Breast epithelium (tissue), 4 donors: ENCODE results near the gene GLMN. TPM values are rescaled to one million over a fixed set of nuclear protein-coding genes. Genes with fewer than 3 reads are reported as not detected.

ENCODE experiments used
- DNase-seq, 2 donors: peaks; one replicate each; pipeline ENCODE4 v3.0.0-alpha.2; 2019; ENCODE audit warnings: low spot score in 2 of 2
- H3K27ac ChIP-seq, 2 donors: fragments of 200-600 bp; sonication (generic) in 1 of 2; one replicate each; pipeline ENCODE4 v1.5.1; 2016 to 2019; ENCODE audit warnings: mild to moderate bottlenecking in 1 of 2
- H3K27me3 ChIP-seq, 2 donors: fragments of 200-600 bp; sonication (generic) in 1 of 2; one replicate each; pipeline versions ENCODE4 v1.5.1 to v1.6.0; 2017 to 2019; ENCODE audit warnings: control low read depth in 1 of 2, mild to moderate bottlenecking in 1 of 2
- H3K36me3 ChIP-seq: fragments of 200-600 bp; one replicate; pipeline ENCODE4 v1.5.1; 2019
- H3K4me1 ChIP-seq, 2 donors: fragments of 200-600 bp; sonication (generic); one replicate each; pipeline ENCODE4 v1.5.1; 2016 to 2019; ENCODE audit warnings: control low read depth in 1 of 2
- H3K4me3 ChIP-seq, 3 donors: fragments of 200-600 bp; sonication (generic); 1 replicate in 2 of 3; 2 replicates in 1 of 3; pipeline ENCODE4 v1.5.1; 2016 to 2019; ENCODE audit warnings: mild to moderate bottlenecking in 3 of 3, moderate library complexity in 2 of 3
- H3K9me3 ChIP-seq, 2 donors: fragments of 200-600 bp; sonication (generic) in 1 of 2; one replicate each; pipeline ENCODE4 v1.5.1; 2016 to 2019; ENCODE audit warnings: control low read depth in 1 of 2
- CTCF ChIP-seq, 3 donors: fragments of 450-650 bp; IDR thresholded peaks; one replicate each; pipeline ENCODE4 v1.5.1; 2016 to 2017; ENCODE audit warnings: antibody characterized with exemption in 3 of 3, mild to moderate bottlenecking in 3 of 3, moderate library complexity in 3 of 3
- POLR2A ChIP-seq: fragments of 450-650 bp; IDR thresholded peaks from one replicate; pipeline ENCODE4 v1.6.1; 2016; ENCODE audit warnings: antibody characterized with exemption, mild to moderate bottlenecking, moderate library complexity
- POLR2AphosphoS5 ChIP-seq, 3 donors: sonication (generic); formaldehyde crosslinking; IDR thresholded peaks; one replicate each; pipeline ENCODE4 v1.6.1; 2017; ENCODE audit warnings: antibody characterized with exemption in 3 of 3
- intact Hi-C: fragments of 100-400 bp; cut with DNase I; formaldehyde crosslinking; loops from one replicate; pipeline ENCODE4 v1.15.1; 2023; ENCODE audit warnings: low total_unique reads
- total RNA-seq, 3 donors: library from RNA; depleted of rRNA; stranded (reverse); fragments of >200 nt; gene quantifications; one replicate each; pipeline ENCODE4 v1.1.0, GENCODE V29; 2016

Gene GLMN
- total RNA-seq, 3 donors from 2014 or later = 8.8 to 17.0 (median 10.8) TPM

- Histone ChIP-seq H3K27me3 (no peaks in the 10 kb centered on the region), H3K4me1 (no peaks in the 10 kb centered on the region), H3K4me3 (no peak overlapping the region), H3K36me3 (no peaks in the 10 kb centered on the region), H3K9me3 (no peaks in the 10 kb centered on the region), H3K27ac (no peak overlapping the region)
- no peak for TF ChIP-seq POLR2A
- no peak for TF ChIP-seq CTCF (IDR thresholded peaks at IDR 0.05)
- no peak for TF ChIP-seq POLR2AphosphoS5 (IDR thresholded peaks at IDR 0.05)
- no peak for DNase-seq
- intact Hi-C loops = no loop called here
These were observed 15.2 kb upstream of the GLMN start for GRCh38 chr1:92314024-92314423.

- Histone ChIP-seq H3K36me3 (peaks cover 5% of the 10 kb centered on the region), H3K4me1 (no peaks in the 10 kb centered on the region), H3K4me3 (no peak overlapping the region), H3K27me3 (no peaks in the 10 kb centered on the region), H3K9me3 (no peaks in the 10 kb centered on the region), H3K27ac (no peak overlapping the region)
- no peak for TF ChIP-seq POLR2AphosphoS5 (IDR thresholded peaks at IDR 0.05)
- peak in 2 of 3 donors; percentile 16 to 33 for TF ChIP-seq CTCF (IDR thresholded peaks at IDR 0.05)
- intact Hi-C loops = no loop called here
- DNase-seq = no peak
These were observed 11.4 kb upstream of the GLMN start for GRCh38 chr1:92310185-92310597.

GRCh38 chr1:92307980-92308379, 9.2 kb upstream of the GLMN start:
- DNase-seq = no peak
- Histone ChIP-seq H3K4me1 (no peaks in the 10 kb centered on the region), H3K36me3 (peaks cover 8% of the 10 kb centered on the region), H3K9me3 (no peaks in the 10 kb centered on the region), H3K4me3 (no peak overlapping the region), H3K27ac (no peak overlapping the region), H3K27me3 (no peaks in the 10 kb centered on the region)
- intact Hi-C loops = no loop called here
- TF ChIP-seq CTCF (IDR thresholded peaks at IDR 0.05) (no peak), POLR2AphosphoS5 (IDR thresholded peaks at IDR 0.05) (no peak), POLR2A (no peak)

- no peak for TF ChIP-seq POLR2A
- no peak for TF ChIP-seq CTCF (IDR thresholded peaks at IDR 0.05)
- TF ChIP-seq POLR2AphosphoS5 (IDR thresholded peaks at IDR 0.05) = no peak
- H3K4me1 ChIP-seq = no peaks in the 10 kb centered on the region
- no peak overlapping the region for H3K27ac ChIP-seq
- no peaks in the 10 kb centered on the region for H3K27me3 ChIP-seq
- no peaks in the 10 kb centered on the region for H3K9me3 ChIP-seq
- peaks cover 8% of the 10 kb centered on the region for H3K36me3 ChIP-seq
- DNase-seq = no peak
- H3K4me3 ChIP-seq = no peak overlapping the region
- intact Hi-C loops = no loop called here
These were observed 7.2 kb upstream of the GLMN start for GRCh38 chr1:92306020-92306419.

GRCh38 chr1:92301021-92301420, 2.2 kb upstream of the GLMN start:
- intact Hi-C loops = no loop called here
- no peak for DNase-seq
- H3K9me3 ChIP-seq = no peaks in the 10 kb centered on the region

More at GRCh38 chr1:92301021-92301420, 2.2 kb upstream of the GLMN start:
- no peaks in the 10 kb centered on the region for H3K27me3 ChIP-seq
- TF ChIP-seq POLR2AphosphoS5 (IDR thresholded peaks at IDR 0.05) = no peak
- no peak for TF ChIP-seq CTCF (IDR thresholded peaks at IDR 0.05)
- no peak for TF ChIP-seq POLR2A
- peaks cover 6% of the 10 kb centered on the region for H3K36me3 ChIP-seq
- H3K4me3 ChIP-seq = no peak overlapping the region
- no peaks in the 10 kb centered on the region for H3K4me1 ChIP-seq
- H3K27ac ChIP-seq = no peak overlapping the region
